HepG2 (cell line): ENCODE data around the gene PA2G4. TPM values are rescaled to one million over a fixed set of nuclear protein-coding genes. Genes with fewer than 3 reads are reported as not detected.

Source experiments
- AGO1 ChIP-seq: fragments of 200-400 bp; formaldehyde crosslinking; IDR thresholded peaks from 2 replicates; pipeline ENCODE4 v1.6.1; 2017; ENCODE audit warnings: mild to moderate bottlenecking, low read depth, low read length, moderate library complexity; ENCODE audit not compliant: poor library complexity, severe bottlenecking
- ATAD3A ChIP-seq: sonication (generic); formaldehyde crosslinking; IDR thresholded peaks from 2 replicates; pipeline ENCODE4 v1.4.0; 2020; ENCODE audit warnings: missing genetic modification reagents
- ATF2 ChIP-seq: sonication (generic); formaldehyde crosslinking; IDR thresholded peaks from 2 replicates; pipeline ENCODE4 v1.4.0; 2020; ENCODE audit warnings: missing genetic modification reagents
- HOMEZ ChIP-seq: IDR thresholded peaks from 2 replicates; pipeline ENCODE4 v1.6.1; 2016; ENCODE audit warnings: low read depth
- KDM1A ChIP-seq: IDR thresholded peaks from 2 replicates; pipeline ENCODE4 v1.6.1; 2016; ENCODE audit warnings: missing compliant biosample characterization
- PHF20 ChIP-seq: sonication (generic); formaldehyde crosslinking; IDR thresholded peaks from 2 replicates; pipeline ENCODE4 v1.5.0; 2020; ENCODE audit warnings: mild to moderate bottlenecking, missing genetic modification reagents
- RBM22 ChIP-seq: fragments of 200-400 bp; formaldehyde crosslinking; optimal IDR thresholded peaks from 2 replicates; pipeline ENCODE3; 2017; ENCODE audit warnings: mild to moderate bottlenecking, low read length, moderate library complexity
- RFX5 ChIP-seq: IDR thresholded peaks from 2 replicates; pipeline ENCODE4 v1.6.1; 2011; ENCODE audit warnings: low read depth, low read length, improper control_type of control experiment
- SNAPC2 ChIP-seq: sonication (generic); formaldehyde crosslinking; IDR thresholded peaks from 2 replicates; pipeline ENCODE4 v1.8.1; 2022; ENCODE audit warnings: mild to moderate bottlenecking, missing genetic modification reagents
- ZBTB34 ChIP-seq: sonication (generic); formaldehyde crosslinking; IDR thresholded peaks from 2 replicates; pipeline ENCODE4 v1.8.0; 2022; ENCODE audit warnings: mild to moderate bottlenecking, missing genetic modification reagents
- ZMYM4 ChIP-seq: sonication (generic); formaldehyde crosslinking; IDR thresholded peaks from 2 replicates; pipeline ENCODE4 v1.8.1; 2023; ENCODE audit warnings: mild to moderate bottlenecking, missing genetic modification reagents
- ZNF143 ChIP-seq: sonication (generic); formaldehyde crosslinking; IDR thresholded peaks from 2 replicates; pipeline ENCODE4 v1.4.0; 2020; ENCODE audit warnings: missing genetic modification reagents
- ZNF232 ChIP-seq: sonication (generic); formaldehyde crosslinking; IDR thresholded peaks from 2 replicates; pipeline ENCODE4 v1.4.0; 2020; ENCODE audit warnings: missing genetic modification reagents, borderline replicate concordance
- ZNF749 ChIP-seq: sonication (generic); formaldehyde crosslinking; IDR thresholded peaks from 2 replicates; pipeline ENCODE4 v1.8.0; 2022; ENCODE audit warnings: mild to moderate bottlenecking, missing genetic modification reagents, moderate library complexity, borderline replicate concordance
- polyA plus RNA-seq, 8 experiments: library from polyadenylated mRNA; depleted of rRNA in 3 of 8; stranded (reverse) in 7 of 8; unstranded in 1 of 8; fragments of >200 nt; fragmentation: Illumina TruSeq in 4 of 8; extraction: Trizol in 4 of 8; gene quantifications; 2 replicates each; pipeline versions ENCODE4 v1.2.1 to v1.2.3, GENCODE V29; 2011 to 2016; ENCODE audit warnings: low read depth in 4 of 8, missing spikeins in 1 of 8, mixed read lengths in 1 of 8; ENCODE audit not compliant: insufficient read depth in 1 of 8
- total RNA-seq, 5 experiments: library from RNA; depleted of rRNA; stranded (reverse); fragments of >200 nt; fragmentation: Illumina TruSeq; extraction: Trizol; gene quantifications; 2 replicates each; pipeline ENCODE4 v1.2.3, GENCODE V29; 2016; ENCODE audit warnings: low read depth in 1 of 5
- TF ChIP-seq, protein P1 (sequence below): sonication (generic); formaldehyde crosslinking; IDR thresholded peaks from 2 replicates; pipeline ENCODE4; 2020; ENCODE audit warnings: missing genetic modification reagents, mild to moderate bottlenecking, borderline replicate concordance
- TF ChIP-seq, protein P2 (sequence below): sonication (generic); formaldehyde crosslinking; IDR thresholded peaks from 2 replicates; pipeline ENCODE4 v1.4.0; 2020; ENCODE audit warnings: mild to moderate bottlenecking, missing genetic modification reagents
- TF ChIP-seq, protein P3 (sequence below): sonication (generic); formaldehyde crosslinking; IDR thresholded peaks from 2 replicates; pipeline ENCODE4 v1.5.1; 2020; ENCODE audit warnings: missing genetic modification reagents, mild to moderate bottlenecking, borderline replicate concordance
- TF ChIP-seq, protein P4 (sequence below): IDR thresholded peaks from 2 replicates; pipeline ENCODE4 v1.6.1; 2016; ENCODE audit warnings: mild to moderate bottlenecking, missing biosample characterization, missing genetic modification reagents

PA2G4 gene
- total and polyA plus RNA-seq, 2 of the 13 experiments (the other 11 are each of a cell fraction or from before 2014, with no cell fraction given): 147 to 240 TPM

- TF ChIP-seq, protein P1, sequence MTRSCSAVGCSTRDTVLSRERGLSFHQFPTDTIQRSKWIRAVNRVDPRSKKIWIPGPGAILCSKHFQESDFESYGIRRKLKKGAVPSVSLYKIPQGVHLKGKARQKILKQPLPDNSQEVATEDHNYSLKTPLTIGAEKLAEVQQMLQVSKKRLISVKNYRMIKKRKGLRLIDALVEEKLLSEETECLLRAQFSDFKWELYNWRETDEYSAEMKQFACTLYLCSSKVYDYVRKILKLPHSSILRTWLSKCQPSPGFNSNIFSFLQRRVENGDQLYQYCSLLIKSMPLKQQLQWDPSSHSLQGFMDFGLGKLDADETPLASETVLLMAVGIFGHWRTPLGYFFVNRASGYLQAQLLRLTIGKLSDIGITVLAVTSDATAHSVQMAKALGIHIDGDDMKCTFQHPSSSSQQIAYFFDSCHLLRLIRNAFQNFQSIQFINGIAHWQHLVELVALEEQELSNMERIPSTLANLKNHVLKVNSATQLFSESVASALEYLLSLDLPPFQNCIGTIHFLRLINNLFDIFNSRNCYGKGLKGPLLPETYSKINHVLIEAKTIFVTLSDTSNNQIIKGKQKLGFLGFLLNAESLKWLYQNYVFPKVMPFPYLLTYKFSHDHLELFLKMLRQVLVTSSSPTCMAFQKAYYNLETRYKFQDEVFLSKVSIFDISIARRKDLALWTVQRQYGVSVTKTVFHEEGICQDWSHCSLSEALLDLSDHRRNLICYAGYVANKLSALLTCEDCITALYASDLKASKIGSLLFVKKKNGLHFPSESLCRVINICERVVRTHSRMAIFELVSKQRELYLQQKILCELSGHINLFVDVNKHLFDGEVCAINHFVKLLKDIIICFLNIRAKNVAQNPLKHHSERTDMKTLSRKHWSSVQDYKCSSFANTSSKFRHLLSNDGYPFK (CRISPR knock-in tag): no peak
- peak; percentile 54; the same call in 1 of the 2 replicates for TF ChIP-seq ZNF232
- TF ChIP-seq, protein P2, sequence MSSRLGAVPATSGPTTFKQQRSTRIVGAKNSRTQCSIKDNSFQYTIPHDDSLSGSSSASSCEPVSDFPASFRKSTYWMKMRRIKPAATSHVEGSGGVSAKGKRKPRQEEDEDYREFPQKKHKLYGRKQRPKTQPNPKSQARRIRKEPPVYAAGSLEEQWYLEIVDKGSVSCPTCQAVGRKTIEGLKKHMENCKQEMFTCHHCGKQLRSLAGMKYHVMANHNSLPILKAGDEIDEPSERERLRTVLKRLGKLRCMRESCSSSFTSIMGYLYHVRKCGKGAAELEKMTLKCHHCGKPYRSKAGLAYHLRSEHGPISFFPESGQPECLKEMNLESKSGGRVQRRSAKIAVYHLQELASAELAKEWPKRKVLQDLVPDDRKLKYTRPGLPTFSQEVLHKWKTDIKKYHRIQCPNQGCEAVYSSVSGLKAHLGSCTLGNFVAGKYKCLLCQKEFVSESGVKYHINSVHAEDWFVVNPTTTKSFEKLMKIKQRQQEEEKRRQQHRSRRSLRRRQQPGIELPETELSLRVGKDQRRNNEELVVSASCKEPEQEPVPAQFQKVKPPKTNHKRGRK (CRISPR knock-in tag): no peak
- peak; percentile 43; the same call in 1 of the 2 replicates for TF ChIP-seq ZMYM4 (CRISPR knock-in tag)
- no peak for TF ChIP-seq ZNF749 (CRISPR knock-in tag)
- TF ChIP-seq, protein P3, sequence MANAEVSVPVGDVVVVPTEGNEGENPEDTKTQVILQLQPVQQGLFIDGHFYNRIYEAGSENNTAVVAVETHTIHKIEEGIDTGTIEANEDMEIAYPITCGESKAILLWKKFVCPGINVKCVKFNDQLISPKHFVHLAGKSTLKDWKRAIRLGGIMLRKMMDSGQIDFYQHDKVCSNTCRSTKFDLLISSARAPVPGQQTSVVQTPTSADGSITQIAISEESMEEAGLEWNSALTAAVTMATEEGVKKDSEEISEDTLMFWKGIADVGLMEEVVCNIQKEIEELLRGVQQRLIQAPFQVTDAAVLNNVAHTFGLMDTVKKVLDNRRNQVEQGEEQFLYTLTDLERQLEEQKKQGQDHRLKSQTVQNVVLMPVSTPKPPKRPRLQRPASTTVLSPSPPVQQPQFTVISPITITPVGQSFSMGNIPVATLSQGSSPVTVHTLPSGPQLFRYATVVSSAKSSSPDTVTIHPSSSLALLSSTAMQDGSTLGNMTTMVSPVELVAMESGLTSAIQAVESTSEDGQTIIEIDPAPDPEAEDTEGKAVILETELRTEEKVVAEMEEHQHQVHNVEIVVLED: peak; percentile 86; the same call in 1 of the 2 replicates
- TF ChIP-seq, protein P4, sequence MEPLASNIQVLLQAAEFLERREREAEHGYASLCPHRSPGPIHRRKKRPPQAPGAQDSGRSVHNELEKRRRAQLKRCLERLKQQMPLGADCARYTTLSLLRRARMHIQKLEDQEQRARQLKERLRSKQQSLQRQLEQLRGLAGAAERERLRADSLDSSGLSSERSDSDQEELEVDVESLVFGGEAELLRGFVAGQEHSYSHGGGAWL: no peak
- peak; percentile 70; the same call in 1 of the 2 replicates for TF ChIP-seq ATF2 (CRISPR knock-in tag)
- TF ChIP-seq AGO1: peak; percentile 62
- no peak for TF ChIP-seq ATAD3A (CRISPR knock-in tag)
- TF ChIP-seq RFX5: no peak
- peak; percentile 77 for TF ChIP-seq PHF20 (CRISPR knock-in tag)
- no peak for TF ChIP-seq KDM1A
- TF ChIP-seq SNAPC2: peak; percentile 26; the same call in 1 of the 2 replicates
- TF ChIP-seq ZNF143 (CRISPR knock-in tag): peak; percentile 94
- no peak for TF ChIP-seq RBM22
- TF ChIP-seq HOMEZ (CRISPR knock-in tag): no peak
- no peak for TF ChIP-seq ZBTB34
Measured at GRCh38 chr12:56152132-56152755, 47.9 kb downstream of the PA2G4 start, which contains the start of gene MYL6B (continued).
